C4-2B (cell line): ENCODE measurements around the gene MAP2K3.

Experiments used
- H3K27ac ChIP-seq: fragments of 450-650 bp; 2 replicates; pipeline ENCODE4 v1.5.1; 2017
- ZFX ChIP-seq: fragments of 450-650 bp; IDR thresholded peaks from 2 replicates; pipeline ENCODE4 v1.6.1; 2017
- TF ChIP-seq, protein P1 (sequence below): fragments of 450-650 bp; conservative IDR thresholded peaks from 2 replicates; pipeline ENCODE4 v1.5.1; 2017; ENCODE audit warnings: mild to moderate bottlenecking

Gene MAP2K3

DNA sequence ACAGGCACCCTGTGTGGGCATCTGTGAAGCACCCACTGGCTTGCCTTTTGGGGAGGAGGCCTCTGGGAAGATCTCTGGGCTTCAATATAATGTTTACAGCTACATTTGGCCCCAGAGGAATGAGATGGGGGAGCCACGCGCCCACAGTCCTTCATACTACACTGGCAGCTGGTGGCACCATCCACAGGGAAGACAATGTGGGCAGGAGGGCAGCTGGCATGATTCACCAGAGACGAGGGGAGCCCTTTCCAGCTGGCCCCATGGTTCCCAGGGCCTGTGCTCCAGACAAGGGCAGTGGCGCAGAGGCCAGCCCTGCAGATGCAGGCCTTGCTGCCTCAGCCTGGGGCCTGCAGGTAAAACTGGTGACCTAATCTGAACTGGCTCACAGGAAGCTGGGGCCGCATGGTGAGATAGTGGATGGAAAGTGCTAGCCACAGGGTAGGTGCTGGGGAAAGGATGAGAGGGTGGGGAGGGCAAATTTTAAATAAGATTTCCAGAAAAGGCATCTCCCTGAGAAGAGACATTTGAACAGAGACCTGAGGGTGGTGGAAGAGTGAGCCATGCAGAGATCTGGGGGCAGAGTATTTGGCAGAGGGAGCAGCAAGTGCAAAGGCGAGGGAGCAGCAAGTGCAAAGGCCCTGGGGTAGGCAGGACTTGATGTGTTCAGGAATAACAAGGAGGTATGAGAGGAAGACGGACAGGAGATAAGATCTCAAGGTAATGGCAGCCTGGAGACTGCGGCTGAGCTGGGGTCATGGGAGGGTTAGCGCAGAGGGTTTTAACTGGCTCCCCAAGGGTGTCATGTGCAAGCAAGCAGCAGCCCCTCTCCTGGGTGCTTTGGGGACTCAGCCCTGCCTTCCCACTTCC lies 79.5 kb downstream of the MAP2K3 start:
- no peak for TF ChIP-seq ZFX
- TF ChIP-seq, protein P1, sequence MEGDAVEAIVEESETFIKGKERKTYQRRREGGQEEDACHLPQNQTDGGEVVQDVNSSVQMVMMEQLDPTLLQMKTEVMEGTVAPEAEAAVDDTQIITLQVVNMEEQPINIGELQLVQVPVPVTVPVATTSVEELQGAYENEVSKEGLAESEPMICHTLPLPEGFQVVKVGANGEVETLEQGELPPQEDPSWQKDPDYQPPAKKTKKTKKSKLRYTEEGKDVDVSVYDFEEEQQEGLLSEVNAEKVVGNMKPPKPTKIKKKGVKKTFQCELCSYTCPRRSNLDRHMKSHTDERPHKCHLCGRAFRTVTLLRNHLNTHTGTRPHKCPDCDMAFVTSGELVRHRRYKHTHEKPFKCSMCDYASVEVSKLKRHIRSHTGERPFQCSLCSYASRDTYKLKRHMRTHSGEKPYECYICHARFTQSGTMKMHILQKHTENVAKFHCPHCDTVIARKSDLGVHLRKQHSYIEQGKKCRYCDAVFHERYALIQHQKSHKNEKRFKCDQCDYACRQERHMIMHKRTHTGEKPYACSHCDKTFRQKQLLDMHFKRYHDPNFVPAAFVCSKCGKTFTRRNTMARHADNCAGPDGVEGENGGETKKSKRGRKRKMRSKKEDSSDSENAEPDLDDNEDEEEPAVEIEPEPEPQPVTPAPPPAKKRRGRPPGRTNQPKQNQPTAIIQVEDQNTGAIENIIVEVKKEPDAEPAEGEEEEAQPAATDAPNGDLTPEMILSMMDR, result no peak
- H3K27ac ChIP-seq, result no peak overlapping the region
